GM23248 (cell line): ENCODE data around the gene OPRL1.

Experiments used
- EZH2 ChIP-seq: fragments of 200-600 bp; sonication (generic); IDR thresholded peaks from 2 replicates; pipeline ENCODE4 v1.6.1; 2018; ENCODE audit warnings: antibody characterized with exemption, mild to moderate bottlenecking; ENCODE audit not compliant: insufficient read depth, poor library complexity, severe bottlenecking
- EZH2phosphoT487 ChIP-seq: fragments of 200-600 bp; sonication (generic); IDR thresholded peaks from 2 replicates; pipeline ENCODE4 v1.6.1; 2018; ENCODE audit warnings: antibody characterized with exemption, moderate library complexity, mild to moderate bottlenecking, low read depth; ENCODE audit not compliant: insufficient read depth

- no peak for TF ChIP-seq EZH2phosphoT487
- no peak for TF ChIP-seq EZH2
These were observed 10.7 kb upstream of the OPRL1 start for GRCh38 chr20:64069209-64069613.
